ENCODE measurements around the gene ZNF514.

ZNF514 gene

DNA sequence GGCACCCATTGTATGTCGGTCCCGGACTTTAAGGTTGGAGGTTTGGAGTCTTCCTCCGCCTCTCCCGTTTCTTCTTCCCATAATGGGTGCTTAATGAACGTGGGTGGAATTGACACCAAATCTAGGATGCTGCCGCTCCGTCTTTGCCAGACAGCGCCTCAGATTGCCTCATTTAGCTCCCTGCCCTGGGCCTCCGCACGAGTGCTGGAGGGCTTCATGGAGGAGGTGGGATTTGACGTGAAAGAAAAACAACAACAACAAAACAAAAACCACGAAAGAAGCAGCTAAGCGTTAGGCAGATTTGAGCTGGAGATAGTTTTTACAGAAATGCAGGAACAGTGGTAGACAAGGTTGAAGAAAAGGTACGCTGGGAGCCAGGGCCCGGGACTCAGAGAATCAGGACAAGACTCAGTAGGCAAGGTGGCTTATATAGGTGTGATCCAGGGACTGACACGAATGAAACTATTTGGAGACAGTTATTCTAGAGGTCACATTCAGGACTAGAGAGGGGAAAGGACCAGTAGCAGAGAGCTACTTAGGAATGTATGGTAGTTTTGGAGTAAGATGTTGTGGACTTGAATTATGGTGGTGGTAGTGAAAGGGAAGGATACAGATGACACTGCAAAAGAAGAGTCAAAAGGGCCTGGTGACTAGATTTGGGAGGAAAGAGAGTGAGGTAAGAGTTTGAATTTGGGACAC lies 6.6 kb upstream of the ZNF514 start:
- no peak for DNase-seq (ENCODE audit: low read depth)
- TF ChIP-seq, protein P1, sequence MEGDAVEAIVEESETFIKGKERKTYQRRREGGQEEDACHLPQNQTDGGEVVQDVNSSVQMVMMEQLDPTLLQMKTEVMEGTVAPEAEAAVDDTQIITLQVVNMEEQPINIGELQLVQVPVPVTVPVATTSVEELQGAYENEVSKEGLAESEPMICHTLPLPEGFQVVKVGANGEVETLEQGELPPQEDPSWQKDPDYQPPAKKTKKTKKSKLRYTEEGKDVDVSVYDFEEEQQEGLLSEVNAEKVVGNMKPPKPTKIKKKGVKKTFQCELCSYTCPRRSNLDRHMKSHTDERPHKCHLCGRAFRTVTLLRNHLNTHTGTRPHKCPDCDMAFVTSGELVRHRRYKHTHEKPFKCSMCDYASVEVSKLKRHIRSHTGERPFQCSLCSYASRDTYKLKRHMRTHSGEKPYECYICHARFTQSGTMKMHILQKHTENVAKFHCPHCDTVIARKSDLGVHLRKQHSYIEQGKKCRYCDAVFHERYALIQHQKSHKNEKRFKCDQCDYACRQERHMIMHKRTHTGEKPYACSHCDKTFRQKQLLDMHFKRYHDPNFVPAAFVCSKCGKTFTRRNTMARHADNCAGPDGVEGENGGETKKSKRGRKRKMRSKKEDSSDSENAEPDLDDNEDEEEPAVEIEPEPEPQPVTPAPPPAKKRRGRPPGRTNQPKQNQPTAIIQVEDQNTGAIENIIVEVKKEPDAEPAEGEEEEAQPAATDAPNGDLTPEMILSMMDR (IDR thresholded peaks at IDR 0.05; ENCODE audit: insufficient read depth, low read depth, low read length, missing control alignments), result no peak
- peak overlapping the region; percentile 66 for H3K4me3 ChIP-seq (ENCODE audit: low read depth, low read length)

DNA sequence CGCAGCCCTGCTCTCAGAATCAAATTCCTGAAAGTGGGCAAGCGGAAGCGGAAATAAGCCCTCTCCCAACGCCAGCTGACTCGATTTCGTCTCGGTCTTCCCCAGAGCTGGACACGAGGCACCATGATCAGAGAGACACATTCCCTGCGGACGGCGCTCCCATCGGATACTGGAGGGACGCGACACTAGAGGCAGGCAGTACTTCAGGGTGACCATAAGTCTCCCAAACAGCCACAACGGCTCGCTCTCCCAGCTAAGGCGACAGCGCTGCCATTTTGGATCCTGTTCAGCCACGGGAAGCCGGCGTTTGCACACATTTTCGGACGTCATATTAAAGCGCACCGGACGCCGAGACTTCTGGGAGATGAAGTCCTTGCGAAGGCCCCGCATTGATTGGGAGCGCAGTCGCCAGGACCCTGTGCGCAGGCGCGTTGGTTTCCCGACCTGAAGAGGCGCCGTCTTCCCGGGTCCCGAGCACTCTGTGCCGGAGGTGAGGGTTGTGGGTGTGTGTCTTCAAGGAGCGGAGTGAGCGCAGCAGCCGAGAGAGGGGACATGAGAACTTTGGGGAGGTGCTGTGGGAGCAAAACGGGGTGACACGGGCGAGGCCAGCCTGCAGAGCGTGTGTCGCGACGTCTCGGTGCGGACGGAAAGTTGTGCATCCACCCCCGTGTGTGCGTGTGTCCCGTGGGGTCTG lies 5.9 kb upstream of the ZNF514 start, which contains the start of gene ZNF2:
Gene ZNF2 (plus strand): TSS at position 439 of the 694 bp plus-strand sequence. CDS start 10,418 bp downstream, outside the sequence.
- H3K4me3 ChIP-seq (ENCODE audit: low read depth, low read length), result peak within 1 kb of the TSS; percentile 66
- TF ChIP-seq, protein P1 (IDR thresholded peaks at IDR 0.05; ENCODE audit: insufficient read depth, low read depth, low read length, missing control alignments), result no peak
- DNase-seq (ENCODE audit: low read depth), result peak; percentile 98

DNA sequence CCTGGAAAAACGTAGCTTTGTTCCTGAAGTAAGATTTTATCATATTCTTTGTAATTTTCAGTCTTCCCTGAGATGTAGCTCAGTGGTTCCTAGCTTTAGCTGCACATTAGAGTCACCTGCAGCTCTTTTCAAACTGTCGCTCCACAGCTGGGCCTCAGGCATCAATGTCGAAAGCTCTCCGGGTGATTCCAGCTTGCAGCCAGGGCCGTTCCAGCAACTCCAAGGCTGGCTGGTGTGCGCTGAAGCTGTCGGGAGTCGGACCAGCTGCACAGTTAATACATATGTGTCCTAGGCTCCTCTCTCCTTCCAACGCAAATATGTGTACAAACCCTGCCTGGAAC lies 5.4 kb upstream of the ZNF514 start:
- DNase-seq (ENCODE audit: low read depth), result no peak
- H3K4me3 ChIP-seq (ENCODE audit: low read depth, low read length), result peak overlapping the region; percentile 66
- TF ChIP-seq, protein P1 (IDR thresholded peaks at IDR 0.05; ENCODE audit: insufficient read depth, low read depth, low read length, missing control alignments), result no peak

DNA sequence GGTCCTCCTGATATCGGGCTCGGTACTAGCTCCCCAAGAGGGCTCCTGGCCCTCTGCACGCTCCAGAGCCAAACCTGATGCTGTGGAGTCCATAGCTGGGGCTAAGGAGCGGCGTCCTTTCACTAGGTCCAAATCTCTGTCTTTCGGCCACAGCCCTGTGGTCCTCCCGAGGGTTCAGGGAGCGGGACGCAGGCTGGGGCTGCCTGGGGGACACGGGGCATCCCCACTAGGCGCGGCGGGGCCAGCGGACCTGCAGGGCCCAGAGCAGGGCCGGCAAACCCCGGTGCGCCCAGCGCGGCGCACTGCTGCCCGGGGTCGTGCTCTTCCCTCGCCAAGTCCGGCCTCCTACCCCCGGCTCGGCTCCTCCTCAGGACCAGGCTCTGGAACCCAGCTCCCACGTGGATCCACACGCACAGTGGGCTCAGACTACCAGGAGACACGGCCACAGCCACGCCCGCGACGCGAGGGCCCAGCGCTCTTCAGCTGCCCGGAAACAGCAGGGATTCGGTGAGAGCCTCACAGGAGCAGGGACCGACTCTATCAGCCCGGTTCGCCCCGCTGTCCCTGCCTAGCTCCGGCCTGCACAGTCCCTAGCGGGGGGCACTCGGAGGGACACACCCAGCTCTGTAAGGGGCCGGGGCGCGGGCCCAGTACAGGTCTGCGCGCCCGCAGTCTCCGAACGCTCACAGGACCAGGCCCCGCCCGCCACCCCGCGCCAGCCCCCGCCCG lies 593 bp downstream of the ZNF514 start:
- DNase-seq (ENCODE audit: low read depth), result peak; percentile 45
- TF ChIP-seq, protein P1 (IDR thresholded peaks at IDR 0.05; ENCODE audit: insufficient read depth, low read depth, low read length, missing control alignments), result no peak
- H3K4me3 ChIP-seq (ENCODE audit: low read depth, low read length), result peak overlapping the region; percentile 84

DNA sequence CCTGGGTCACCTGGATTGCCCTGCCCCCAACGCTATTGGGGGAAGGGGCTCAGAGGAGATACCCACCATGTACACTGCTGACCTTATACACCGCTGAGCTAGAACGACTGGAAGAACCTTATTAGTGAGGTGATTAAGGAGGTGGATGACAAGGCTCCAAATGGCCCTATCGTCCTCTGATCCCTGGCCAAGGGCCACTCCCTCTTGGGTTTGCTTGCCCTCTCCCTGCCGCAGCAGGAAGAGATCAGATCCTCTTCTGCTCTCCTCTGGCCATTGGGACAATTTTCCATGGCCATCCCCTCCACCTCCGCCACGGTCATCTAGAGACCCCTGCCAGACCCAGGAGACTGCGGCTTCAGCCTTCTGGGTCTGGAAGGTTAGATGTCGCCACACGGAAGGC lies 1.2 kb downstream of the ZNF514 start:
- peak overlapping the region; percentile 84 for H3K4me3 ChIP-seq (ENCODE audit: low read depth, low read length)
- no peak for DNase-seq (ENCODE audit: low read depth)
- TF ChIP-seq, protein P1 (IDR thresholded peaks at IDR 0.05; ENCODE audit: insufficient read depth, low read depth, low read length, missing control alignments), result no peak

DNA sequence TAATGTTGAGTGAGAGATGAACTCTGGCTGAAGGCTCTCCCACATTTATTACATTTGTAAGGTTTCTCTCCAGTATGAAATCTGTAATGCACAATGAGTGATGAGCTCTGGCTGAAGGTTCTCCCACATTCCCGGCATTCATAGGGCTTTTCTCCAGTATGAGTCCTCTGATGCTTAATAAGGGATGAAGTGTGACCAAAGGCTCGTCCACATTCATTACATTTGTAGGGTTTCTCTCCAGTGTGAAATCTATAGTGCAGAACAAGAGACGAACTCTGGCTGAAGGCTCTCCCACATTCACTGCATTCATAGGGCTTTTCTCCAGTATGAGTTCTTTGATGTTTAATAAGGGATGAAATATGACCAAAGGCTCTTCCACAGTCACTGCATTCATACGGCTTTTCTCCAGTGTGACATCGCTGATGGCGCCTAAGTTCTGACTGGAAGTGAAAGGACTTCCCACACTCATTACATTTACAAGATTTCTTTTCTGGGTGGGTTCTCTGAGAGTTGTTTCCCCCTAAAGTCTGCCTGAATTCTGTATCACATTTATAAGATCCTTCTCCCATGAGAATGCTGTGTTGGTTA lies 10.2 kb downstream of the ZNF514 start:
- DNase-seq (ENCODE audit: low read depth), result no peak
- TF ChIP-seq, protein P1 (IDR thresholded peaks at IDR 0.05; ENCODE audit: insufficient read depth, low read depth, low read length, missing control alignments), result no peak
- H3K4me3 ChIP-seq (ENCODE audit: low read depth, low read length), result no peak overlapping the region
